T1000 (cell line): ENCODE measurements around the gene RPL5.

ENCODE experiments used
- DNase-seq: peaks from one replicate; lab custom pipeline; 2025; ENCODE audit warnings: mixed read lengths; lab: John Stamatoyannopoulos, UW

The RPL5 gene

DNA sequence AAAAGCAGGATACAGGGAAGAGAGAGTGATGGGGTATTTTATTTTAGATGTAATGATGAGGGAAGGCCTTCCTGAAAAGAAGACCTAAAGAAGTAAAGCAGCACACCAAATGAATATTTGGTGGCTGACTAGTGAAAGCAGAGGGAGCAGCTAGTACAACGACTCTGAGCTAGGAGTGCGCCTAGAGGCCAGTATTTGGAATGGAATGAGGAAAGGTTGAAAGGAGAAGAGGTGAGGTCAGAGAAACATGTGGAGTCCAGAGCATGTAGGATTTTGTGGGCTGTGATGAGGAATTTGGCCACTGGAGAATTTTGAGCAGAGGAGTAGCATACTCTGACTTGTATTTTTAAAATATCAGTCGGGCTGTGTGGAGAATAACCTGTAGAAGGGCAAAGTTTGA lies 11.8 kb upstream of the RPL5 start:
- no peak for DNase-seq

DNA sequence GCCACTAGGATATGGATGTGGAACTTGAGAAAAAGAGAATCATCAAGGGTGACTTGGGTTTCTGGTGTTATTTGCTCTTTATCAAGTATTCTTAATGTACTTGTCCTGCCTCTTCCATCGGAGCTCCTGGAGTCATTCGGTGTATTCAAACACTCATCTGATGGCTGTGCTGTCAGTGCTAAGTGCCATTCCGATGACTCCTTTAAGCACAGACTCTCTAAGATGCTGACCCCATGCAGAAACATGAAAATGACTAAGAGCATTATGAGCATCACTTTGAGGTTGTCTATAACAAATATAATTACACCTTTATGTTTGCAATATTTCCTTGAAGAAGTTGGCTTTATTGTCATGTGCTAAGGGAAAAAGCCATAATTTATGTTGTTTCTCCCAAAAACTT lies 11.3 kb upstream of the RPL5 start:
- no peak for DNase-seq

DNA sequence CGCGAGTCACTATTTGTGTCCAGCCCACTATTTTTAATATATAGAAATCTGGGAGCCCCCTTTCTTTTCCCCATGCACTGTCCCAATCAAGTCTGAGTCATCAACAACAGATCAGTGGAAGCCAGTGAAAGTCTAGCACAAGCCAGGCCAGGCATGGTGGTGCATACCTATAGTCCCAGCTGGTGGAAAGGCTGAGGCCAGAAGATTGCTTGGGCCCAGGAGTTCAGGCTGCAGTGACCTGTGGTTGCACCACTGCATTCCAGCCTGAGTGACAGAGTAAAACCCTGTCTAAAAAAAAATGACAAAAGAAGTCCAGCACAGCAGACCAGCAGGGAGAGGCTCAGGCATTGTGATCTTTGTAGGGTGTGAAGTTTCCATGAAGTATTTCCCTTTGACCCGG lies 9.0 kb upstream of the RPL5 start:
- no peak for DNase-seq

DNA sequence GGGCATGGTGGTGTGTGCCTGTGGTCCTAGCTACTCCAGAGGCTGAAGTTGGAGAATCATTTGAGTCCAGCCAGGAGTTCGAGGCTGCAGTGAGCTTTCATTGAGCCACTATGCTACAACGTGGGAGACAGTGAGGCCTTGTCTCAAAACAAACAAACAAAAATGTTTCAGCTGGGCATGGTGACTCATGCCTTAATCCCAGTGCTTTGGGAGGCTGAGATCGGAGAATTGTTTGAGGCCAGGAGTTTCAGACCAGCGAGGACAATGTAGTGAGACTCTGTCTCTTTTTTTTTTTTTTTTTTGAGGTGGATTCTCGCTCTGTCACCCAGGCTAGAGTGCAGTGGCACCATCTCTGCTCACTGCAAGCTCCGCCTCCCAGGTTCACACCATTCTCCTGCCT lies 5.0 kb upstream of the RPL5 start:
- DNase-seq, result peak; percentile 4

DNA sequence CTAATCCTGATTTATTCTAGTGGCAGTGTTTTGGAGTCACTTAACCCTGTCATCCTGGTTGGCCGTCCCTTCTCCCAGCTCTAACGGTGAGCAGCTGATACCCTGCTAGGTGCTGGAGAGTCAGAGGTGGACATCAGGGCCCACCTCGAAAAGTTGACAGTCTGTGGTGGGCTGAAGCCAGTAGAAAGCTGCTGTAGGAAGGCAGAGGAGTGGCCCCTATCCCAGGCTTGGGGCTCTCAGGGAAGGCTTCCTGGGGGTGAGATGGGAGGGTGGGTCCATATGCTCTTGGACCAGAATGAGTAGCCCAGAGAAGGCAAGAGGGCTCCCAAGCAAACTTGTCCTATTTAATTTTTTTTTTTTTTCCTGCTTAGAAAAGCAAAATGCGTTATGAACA lies 475 bp upstream of the RPL5 start:
- no peak for DNase-seq

DNA sequence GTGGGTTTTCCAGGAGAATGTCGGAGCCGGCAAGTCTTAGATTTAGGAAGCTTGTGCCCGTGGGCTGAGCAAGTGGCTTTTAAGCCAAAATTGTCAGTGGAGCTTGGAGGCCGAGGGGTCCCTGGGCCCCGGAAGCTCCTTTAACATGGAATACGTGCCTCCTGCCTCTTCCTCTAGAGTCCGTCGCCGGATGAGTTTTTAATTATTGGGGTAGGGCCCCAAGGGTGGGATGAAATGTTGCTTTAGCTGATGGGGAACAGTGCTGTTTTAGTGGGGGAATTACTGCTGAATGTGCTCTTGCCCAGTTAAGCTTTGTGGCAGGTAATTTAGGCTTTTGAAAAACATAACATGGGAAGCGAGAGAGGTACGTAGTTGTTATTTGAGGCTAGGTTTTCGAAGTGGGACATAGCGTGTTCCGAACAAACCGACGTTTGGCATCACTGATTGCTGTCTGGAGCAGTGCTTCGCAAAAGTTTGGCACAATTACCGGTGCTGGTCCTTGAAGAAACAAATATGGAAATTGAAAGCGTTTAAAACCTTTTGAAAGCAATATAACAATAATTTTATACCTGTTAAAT lies 786 bp downstream of the RPL5 start:
- no peak for DNase-seq

DNA sequence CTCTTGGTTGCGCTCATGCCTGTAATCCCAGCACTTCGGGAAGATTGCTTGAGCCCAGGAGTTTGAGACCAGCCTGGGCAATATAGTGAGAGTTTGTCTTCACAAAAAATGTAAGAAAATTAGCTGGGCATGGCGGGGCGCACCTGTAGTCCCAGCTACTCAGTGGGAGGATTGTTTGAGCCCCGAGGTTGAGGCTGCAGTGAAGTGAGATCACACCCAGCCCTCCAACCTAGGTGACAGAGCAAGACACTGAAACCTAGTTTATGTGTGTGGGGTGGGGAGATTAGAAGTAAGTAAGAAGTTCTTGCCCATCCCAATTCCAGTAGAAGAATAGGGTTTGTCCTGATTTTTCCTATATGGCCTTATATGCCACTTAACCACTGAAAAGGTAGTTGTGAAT lies 2.0 kb downstream of the RPL5 start:
- DNase-seq, result no peak

DNA sequence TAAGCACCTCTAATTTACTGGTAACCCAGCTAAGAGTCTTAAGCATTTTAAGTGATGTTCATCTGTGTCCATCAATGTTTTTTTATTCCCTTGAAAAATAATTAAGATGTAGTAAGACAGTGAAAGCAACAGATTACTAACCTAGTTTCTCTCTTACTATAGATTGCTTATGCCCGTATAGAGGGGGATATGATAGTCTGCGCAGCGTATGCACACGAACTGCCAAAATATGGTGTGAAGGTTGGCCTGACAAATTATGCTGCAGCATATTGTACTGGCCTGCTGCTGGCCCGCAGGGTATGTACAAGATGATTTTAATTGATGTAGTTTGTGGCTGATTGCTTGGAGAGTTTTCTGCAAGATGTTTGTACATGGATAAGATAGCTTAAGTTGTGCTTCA lies 2.8 kb downstream of the RPL5 start:
- no peak for DNase-seq

DNA sequence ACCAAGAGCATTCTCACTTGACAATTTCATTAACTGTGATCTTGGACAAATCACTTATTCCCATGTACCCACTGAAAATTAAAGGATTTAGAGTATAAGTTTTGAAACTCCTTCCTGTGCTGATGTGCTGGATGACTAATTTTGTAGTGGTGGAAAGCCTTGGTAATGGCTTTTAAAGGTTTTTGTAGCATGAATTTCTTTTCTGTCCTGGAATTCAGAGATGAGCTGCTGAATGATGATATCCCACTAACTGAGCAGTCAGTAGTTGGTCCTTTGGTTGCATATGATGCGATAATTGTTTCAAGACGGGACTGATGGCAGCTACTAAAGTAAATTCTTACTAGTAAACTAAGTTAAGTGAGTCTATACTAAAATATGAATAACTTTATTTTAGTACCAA lies 5.2 kb downstream of the RPL5 start:
- no peak for DNase-seq

DNA sequence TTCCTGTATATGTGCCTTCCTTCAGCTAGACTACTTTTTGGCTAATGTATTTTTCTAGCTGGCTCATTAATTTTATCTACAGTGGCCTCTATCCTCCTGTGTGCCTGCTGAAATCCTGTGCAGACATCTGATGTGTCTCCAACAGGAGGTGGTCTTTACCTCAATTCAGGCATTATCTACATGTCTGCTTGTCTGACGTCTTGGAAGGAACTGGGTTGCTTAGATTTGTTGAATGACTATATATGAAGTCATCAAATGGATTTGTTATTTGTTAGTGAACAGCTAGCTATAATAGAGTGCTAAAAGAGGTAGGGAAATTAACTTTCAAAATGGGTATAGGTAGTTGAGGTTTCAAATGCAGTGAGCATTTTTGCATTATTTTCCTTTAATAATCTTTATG lies 6.7 kb downstream of the RPL5 start:
- DNase-seq, result no peak

DNA sequence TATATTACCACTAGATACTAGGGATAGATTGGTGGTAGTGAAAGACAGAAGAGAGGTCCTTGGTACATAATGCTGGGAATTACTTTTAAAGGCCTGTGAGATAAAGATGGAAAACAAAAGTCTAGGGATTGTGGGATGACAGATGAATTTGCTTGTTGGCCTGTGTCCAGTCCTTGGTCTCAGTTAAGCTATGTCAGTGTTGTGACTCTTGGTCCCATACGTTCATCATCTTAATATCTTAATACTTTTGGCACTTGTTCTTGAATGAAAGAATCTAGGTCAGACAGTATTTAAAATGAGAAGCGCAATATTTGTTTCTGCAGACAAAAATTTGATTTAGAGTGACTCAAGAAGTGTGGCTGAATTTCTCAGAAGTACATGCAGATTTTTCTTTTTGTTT lies 7.6 kb downstream of the RPL5 start:
- DNase-seq, result no peak

DNA sequence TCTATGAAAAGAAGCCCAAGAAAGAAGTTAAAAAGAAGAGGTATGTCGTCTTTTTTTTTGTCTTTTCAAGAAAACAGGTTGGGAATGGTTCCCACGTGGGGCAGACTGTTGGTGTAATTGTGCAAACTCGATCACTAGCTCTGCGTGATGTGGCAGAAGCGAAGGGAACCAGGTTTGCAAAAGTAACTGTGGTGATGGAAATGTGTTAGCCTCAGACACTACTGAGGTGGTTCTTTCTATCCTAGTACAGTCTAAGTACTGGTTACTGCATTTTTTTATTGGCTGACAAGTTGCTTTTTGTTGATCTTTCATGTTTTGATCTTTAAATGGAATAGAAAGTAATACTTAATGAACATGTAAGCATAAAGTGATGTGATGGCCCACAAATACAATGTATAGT lies 8.8 kb downstream of the RPL5 start:
- DNase-seq, result no peak

DNA sequence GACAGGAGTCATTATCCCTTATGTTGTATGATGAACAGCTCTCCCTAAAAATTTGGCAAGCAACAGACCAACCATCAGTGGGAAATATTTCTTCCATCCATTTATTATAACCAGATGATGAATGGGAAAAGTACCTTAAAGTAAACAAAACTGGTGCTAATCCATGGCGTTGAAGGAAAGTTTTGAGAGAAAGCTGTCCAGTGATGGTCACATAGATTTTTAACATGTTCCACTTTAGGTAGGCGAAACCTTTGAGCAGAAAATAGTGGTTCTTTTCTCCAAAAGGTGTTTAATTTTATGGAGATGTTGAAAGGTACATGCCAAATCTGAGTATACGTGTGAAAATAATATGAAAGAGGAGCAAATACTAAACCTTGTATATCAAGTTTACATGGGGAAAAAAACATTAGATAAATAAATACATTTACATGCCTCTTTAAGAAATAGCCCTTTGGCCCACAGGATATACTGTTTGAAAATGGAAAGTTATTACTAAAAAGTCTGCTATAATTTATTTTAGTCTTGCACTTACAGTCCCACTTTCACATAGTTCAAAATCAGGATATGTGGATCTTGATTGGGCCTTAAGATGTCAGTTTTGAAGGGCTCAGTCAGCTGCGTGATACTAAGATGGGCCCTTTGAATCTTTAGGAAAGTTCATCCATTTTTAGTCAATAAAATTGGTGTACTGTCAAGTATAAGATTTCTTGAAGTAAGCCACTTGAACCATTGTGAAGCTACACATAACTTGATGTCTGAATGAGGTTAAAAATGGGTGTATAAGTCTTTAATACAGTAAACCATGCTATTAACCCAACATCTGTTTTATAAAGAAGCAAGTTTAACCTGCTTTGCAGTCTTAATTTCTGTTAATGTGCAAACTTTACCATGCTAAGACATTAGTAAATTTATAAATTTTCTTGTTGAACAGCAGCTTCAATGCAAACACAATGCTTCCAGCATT lies 10.5 kb downstream of the RPL5 start:
- no peak for DNase-seq

DNA sequence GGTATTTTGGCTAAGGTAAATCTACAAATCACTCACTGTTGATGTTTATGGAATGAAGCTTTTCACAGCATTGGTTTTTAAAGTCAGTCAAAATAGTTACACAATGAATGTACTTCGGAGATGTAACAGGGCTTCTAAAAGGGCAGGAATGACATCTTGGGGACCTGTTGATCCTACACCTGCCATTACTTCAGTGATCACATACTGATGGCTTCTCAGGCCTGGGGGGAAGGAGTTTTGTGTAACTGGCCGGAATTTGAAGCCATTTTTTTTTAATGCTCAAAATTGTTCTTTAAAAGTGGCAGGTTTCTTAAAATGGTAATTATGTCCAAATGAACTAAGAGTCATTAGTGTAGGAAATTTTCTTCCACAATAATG lies 11.2 kb downstream of the RPL5 start:
- DNase-seq, result no peak

DNA sequence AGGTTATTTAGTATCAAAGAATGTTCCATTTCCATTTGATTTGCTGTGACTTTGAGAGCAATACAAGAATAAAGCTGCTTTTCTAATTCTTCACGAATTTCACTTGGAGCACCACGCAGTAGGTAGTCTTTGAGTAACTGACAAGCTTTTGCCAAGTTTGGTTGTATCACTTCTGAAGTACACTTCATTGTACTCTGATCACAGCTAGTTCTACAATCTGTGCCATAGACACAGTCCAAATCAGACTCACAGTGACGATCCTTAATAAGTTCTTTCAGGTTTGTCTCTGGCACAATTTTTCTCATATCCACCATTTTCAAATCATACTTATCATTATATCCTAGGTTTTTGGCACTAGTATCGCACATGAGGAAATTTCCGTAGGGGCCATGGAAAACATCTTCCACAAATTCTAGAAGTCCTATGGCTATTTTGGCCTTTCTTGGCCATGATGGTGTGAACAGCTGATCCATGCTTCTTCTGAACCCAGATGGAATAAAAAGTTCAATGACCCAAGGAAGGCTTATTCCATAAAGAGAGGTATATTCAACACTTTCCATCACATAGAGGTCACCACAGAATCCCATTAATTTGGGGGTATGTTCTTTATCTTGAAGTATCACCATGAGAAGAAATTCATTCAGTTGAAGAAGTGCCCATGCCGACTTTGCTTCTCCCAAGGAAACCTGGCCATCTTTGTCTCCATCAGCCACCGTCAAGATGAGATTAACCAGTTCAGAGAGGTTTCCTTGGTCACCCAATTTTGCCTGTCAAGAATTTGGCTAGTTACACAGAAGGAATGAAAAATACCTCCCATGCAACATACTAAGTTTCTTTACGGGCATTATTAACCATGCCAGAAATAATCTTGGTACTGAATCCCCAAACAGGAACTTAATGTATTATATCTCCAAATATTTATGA lies 11.9 kb downstream of the RPL5 start:
- no peak for DNase-seq

DNA sequence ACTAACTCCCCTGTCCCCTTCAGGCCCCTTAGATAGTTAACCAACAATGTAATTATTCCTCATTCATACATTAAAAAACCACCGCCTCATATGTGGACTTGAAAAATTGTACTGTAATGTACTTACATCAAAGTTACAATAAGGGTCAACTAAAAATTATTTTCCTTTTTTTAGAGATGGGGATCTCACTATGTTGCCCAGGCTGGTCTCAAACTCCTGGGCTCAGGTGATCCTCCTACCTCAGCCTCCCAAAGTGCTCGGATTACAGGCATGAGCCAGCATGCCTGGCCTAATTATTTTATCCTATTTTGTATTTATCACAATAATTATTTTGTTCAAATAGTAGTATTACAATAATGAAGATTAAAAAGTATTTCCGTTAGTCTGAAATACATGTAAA lies 12.6 kb downstream of the RPL5 start:
- DNase-seq, result no peak

DNA sequence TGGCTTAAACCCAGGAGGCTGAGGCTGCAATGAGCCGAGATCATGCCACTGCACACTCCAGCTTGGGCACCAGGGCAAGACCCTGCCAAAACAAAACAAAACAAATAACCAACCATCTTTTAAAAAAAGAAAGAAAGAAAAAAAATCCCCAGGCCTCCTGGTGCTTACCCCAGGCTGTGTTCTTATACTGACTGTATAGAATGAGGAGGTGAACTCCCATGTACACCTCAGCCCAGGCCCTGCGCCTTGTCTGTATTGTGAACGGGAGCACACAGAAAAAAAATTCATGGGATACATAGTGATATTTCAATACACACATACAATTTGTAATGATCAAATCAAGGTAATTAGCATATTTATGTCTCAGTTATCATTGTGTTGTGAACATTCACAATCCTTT lies 14.1 kb downstream of the RPL5 start:
- no peak for DNase-seq

DNA sequence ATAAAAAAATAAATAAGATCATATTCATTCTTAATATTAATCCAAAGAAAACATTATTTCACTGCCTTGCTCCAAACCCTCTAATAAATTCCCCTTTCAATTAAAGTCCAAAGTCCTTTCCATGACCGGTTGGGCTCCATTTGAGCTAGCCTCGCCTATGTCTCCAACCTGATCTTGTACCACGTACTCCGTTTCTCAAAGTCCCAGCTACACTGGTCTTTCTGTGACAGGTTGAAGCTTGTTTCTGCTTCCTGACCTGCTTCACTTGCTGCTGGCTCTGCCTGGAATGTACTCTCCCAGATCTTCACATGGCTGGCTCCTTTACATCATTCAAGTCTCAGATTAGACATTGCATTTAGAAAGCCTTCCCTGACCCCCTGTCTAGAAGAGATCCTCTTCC lies 16.4 kb downstream of the RPL5 start:
- no peak for DNase-seq

DNA sequence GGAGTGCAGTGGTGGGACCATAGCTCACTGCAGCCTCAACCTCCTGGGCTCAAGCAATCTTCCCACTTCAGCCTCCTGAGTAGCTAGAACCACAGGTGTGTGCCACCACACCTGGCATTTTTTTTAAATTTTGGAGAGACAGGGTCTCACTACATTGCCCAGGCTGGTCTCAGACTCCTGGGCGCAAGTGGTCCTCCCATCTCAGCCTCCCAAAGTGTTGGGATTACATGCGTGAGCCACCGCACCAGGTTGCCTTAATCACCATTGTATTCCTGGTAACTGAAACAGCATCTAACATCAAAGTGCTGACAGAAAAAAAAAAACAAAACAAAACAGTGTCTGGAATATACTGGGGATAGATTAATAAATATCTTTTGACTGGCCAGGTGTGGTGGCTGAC lies 18.2 kb downstream of the RPL5 start:
- DNase-seq, result no peak

DNA sequence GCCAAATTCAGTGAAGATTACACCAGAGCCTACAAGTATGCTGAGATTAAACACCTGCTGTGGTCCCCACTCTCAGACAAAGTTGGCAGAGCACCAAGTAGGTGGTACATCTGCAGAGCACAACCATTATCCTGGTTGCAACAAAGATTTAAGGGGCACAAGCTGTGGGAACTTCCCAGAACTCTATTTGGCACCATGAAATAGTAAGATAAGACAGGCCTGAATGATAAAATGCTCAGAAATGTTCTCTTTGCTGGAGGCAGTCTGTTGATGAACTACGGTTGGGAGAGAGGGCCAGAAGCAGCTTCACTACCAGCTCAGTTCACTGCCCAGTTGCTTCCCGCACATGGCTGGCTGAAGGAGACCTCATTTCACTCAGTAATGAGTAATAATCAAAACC lies 19.9 kb downstream of the RPL5 start:
- DNase-seq, result no peak

DNA sequence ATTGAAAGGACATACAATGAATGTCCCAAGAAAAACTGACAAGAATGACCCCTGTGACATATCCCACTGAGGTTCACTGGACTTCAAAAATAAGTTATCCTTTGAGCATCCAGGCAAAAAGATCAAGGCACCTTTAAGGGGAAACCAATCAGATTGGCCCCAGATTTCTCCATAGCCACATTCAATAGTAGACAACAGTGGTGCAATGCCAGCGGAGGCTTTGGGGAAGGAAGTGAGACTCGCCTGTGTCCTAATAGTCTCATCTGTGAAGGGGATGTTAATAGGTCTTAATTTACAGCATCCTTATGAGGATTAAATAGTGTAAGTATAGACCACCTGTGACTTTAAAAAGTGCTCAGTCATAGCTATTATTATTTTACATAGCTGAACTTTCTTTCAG lies 21.5 kb downstream of the RPL5 start:
- DNase-seq, result no peak

DNA sequence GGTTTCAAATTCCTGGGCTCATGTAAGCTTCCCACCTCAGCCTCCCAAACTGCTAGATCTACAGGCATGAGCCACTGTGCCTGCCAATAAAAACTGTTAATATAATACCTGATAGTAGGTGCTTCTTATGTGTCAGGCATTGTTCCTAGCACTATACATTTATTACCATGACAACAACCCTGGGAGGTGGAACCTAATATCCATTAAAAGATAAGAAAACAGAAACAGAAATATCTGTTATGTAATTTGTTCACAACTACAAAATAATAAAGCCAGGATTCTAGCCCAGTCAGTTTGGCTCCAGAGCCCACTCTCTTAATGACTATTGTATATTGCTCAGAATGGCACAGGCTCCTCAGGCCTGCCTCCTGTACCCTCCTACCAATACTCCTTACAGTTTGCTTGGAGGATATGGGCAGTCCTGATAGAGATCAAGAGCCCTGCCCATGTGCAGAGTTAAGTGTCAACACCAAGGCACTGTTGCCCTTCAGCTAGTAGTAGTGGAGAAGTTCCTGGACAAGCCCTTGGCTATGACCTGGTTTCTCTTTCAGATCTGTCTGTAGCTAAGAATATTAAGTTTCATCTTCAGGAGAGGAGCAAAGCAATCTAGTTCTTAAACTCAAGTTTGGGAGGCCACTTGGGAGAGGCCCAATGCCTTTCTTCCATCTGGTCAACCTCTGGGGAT lies 22.4 kb downstream of the RPL5 start:
- no peak for DNase-seq
